HEK293 (cell line): Measurements from ENCODE around the gene CCNYL1.

Source experiments
- CTCF ChIA-PET: fragments of 350-600 bp; formaldehyde crosslinking; extraction: SDS; loops from one replicate; lab custom pipeline; 2021; ENCODE audit warnings: antibody characterized with exemption; lab: Yijun Ruan, JAX
- POLR2A ChIA-PET: fragments of 300-600 bp; formaldehyde crosslinking; extraction: SDS; loops from one replicate; lab custom pipeline; 2020; ENCODE audit warnings: antibody characterized with exemption, inconsistent platforms; lab: Yijun Ruan, JAX
- H3K27ac ChIP-seq: fragments of 200-500 bp; sonication (Bioruptor generic); 2 replicates; pipeline ENCODE4 v1.5.1; 2014; ENCODE audit warnings: low read depth, low read length, control low read depth, inconsistent platforms; ENCODE audit errors: extremely low read depth
- H3K36me3 ChIP-seq, 2 experiments: fragments of 200-500 bp in 1 of 2; sonication (Bioruptor generic) in 1 of 2; 1 replicate in 1 of 2; 2 replicates in 1 of 2; pipeline ENCODE4 v1.5.1; 2014 to 2017; ENCODE audit warnings: inconsistent platforms in 2 of 2, low read length in 2 of 2; ENCODE audit not compliant: control insufficient read depth in 2 of 2, insufficient read depth in 1 of 2
- H3K4me1 ChIP-seq: fragments of 200-500 bp; sonication (Bioruptor generic); 2 replicates; pipeline ENCODE4 v1.5.1; 2014; ENCODE audit warnings: mild to moderate bottlenecking, low read length, inconsistent platforms; ENCODE audit not compliant: control insufficient read depth, insufficient read depth
- H3K4me3 ChIP-seq: 2 replicates; pipeline ENCODE4 v1.5.1; 2011; ENCODE audit warnings: low read depth, mild to moderate bottlenecking, control low read depth, low read length, moderate library complexity
- H3K9me3 ChIP-seq: fragments of 200-500 bp; sonication (Bioruptor generic); 2 replicates; pipeline ENCODE4 v1.5.1; 2014; ENCODE audit warnings: low read depth, low read length, inconsistent platforms; ENCODE audit not compliant: control insufficient read depth, insufficient read depth
- FEZF1 ChIP-seq: fragments of 450-650 bp; formaldehyde crosslinking; IDR thresholded peaks from 2 replicates; pipeline ENCODE4 v1.5.1; 2016; ENCODE audit warnings: missing biosample characterization, missing genetic modification characterization
- GLIS1 ChIP-seq: fragments of 450-650 bp; formaldehyde crosslinking; IDR thresholded peaks from 2 replicates; pipeline ENCODE4 v1.5.1; 2016; ENCODE audit warnings: missing biosample characterization, missing genetic modification characterization
- HOXC10 ChIP-seq: sonication (generic); formaldehyde crosslinking; IDR thresholded peaks from 2 replicates; pipeline ENCODE4 v1.8.1; 2023; ENCODE audit warnings: mild to moderate bottlenecking, missing genetic modification reagents
- KLF16 ChIP-seq: fragments of 450-650 bp; formaldehyde crosslinking; IDR thresholded peaks from 2 replicates; pipeline ENCODE4 v1.5.1; 2017; ENCODE audit warnings: missing biosample characterization, missing genetic modification characterization
- SP2 ChIP-seq: fragments of 450-650 bp; formaldehyde crosslinking; IDR thresholded peaks from 2 replicates; pipeline ENCODE4 v1.5.1; 2016; ENCODE audit warnings: missing biosample characterization, missing genetic modification characterization
- WT1 ChIP-seq: fragments of 450-650 bp; formaldehyde crosslinking; IDR thresholded peaks from 2 replicates; pipeline ENCODE4 v1.5.1; 2016; ENCODE audit warnings: missing biosample characterization, missing genetic modification characterization
- ZBTB20 ChIP-seq: fragments of 450-650 bp; formaldehyde crosslinking; IDR thresholded peaks from 2 replicates; pipeline ENCODE4 v1.5.1; 2016; ENCODE audit warnings: missing biosample characterization, missing genetic modification characterization
- ZBTB26 ChIP-seq: fragments of 450-650 bp; formaldehyde crosslinking; optimal IDR thresholded peaks from 2 replicates; pipeline ENCODE3; 2016; ENCODE audit warnings: missing biosample characterization, mild to moderate bottlenecking, missing genetic modification characterization
- ZNF10 ChIP-seq: fragments of 450-650 bp; formaldehyde crosslinking; IDR thresholded peaks from 2 replicates; pipeline ENCODE4 v1.5.1; 2017; ENCODE audit warnings: missing biosample characterization, missing genetic modification characterization
- ZNF132 ChIP-seq: fragments of 450-650 bp; formaldehyde crosslinking; IDR thresholded peaks from 2 replicates; pipeline ENCODE4 v1.5.1; 2017; ENCODE audit warnings: missing biosample characterization, missing genetic modification characterization, borderline replicate concordance
- ZNF140 ChIP-seq: fragments of 450-650 bp; formaldehyde crosslinking; IDR thresholded peaks from 2 replicates; pipeline ENCODE4 v1.5.1; 2016; ENCODE audit warnings: missing biosample characterization, missing genetic modification characterization
- ZNF157 ChIP-seq: fragments of 450-650 bp; formaldehyde crosslinking; IDR thresholded peaks from 2 replicates; pipeline ENCODE4 v1.5.1; 2016; ENCODE audit warnings: missing biosample characterization, missing genetic modification characterization
- ZNF18 ChIP-seq: fragments of 450-650 bp; formaldehyde crosslinking; IDR thresholded peaks from 2 replicates; pipeline ENCODE4 v1.5.1; 2016; ENCODE audit warnings: missing biosample characterization, missing genetic modification characterization
- ZNF324 ChIP-seq: fragments of 450-650 bp; formaldehyde crosslinking; IDR thresholded peaks from 2 replicates; pipeline ENCODE4 v1.5.1; 2016; ENCODE audit warnings: missing biosample characterization, missing genetic modification characterization
- ZNF510 ChIP-seq: fragments of 450-650 bp; formaldehyde crosslinking; IDR thresholded peaks from 2 replicates; pipeline ENCODE4 v1.5.1; 2018; ENCODE audit warnings: mild to moderate bottlenecking, missing genetic modification characterization, missing biosample characterization; ENCODE audit not compliant: insufficient replicate concordance
- ZNF521 ChIP-seq: fragments of 450-650 bp; formaldehyde crosslinking; IDR thresholded peaks from 2 replicates; pipeline ENCODE4 v1.5.1; 2017; ENCODE audit warnings: missing biosample characterization, mild to moderate bottlenecking, missing genetic modification characterization
- ZNF558 ChIP-seq: fragments of 450-650 bp; formaldehyde crosslinking; IDR thresholded peaks from 2 replicates; pipeline ENCODE4 v1.5.1; 2016; ENCODE audit warnings: missing biosample characterization, missing genetic modification characterization
- ZNF654 ChIP-seq: fragments of 450-650 bp; formaldehyde crosslinking; IDR thresholded peaks from 2 replicates; pipeline ENCODE4 v1.5.1; 2016; ENCODE audit warnings: low read depth, missing biosample characterization, missing genetic modification characterization
- ZNF76 ChIP-seq: fragments of 450-650 bp; formaldehyde crosslinking; IDR thresholded peaks from 2 replicates; pipeline ENCODE4; 2016; ENCODE audit warnings: low read depth, missing biosample characterization, missing genetic modification characterization, borderline replicate concordance
- ZSCAN30 ChIP-seq: fragments of 450-650 bp; IDR thresholded peaks from 2 replicates; pipeline ENCODE4 v1.5.1; 2018; ENCODE audit warnings: missing biosample characterization, mild to moderate bottlenecking, missing genetic modification characterization, moderate library complexity
- ZXDB ChIP-seq: fragments of 450-650 bp; formaldehyde crosslinking; IDR thresholded peaks from 2 replicates; pipeline ENCODE4 v1.5.1; 2016; ENCODE audit warnings: missing biosample characterization, missing genetic modification characterization
- TF ChIP-seq, protein P1 (sequence below): fragments of 450-650 bp; formaldehyde crosslinking; IDR thresholded peaks from 2 replicates; pipeline ENCODE4 v1.5.1; 2016; ENCODE audit warnings: missing biosample characterization, missing genetic modification characterization
- TF ChIP-seq, protein P2 (sequence below): fragments of 450-650 bp; formaldehyde crosslinking; IDR thresholded peaks from 2 replicates; pipeline ENCODE4 v1.5.1; 2016; ENCODE audit warnings: missing biosample characterization, missing genetic modification characterization
- TF ChIP-seq, protein P3 (sequence below): fragments of 450-650 bp; formaldehyde crosslinking; IDR thresholded peaks from 2 replicates; pipeline ENCODE4 v1.5.1; 2016; ENCODE audit warnings: missing biosample characterization, missing genetic modification characterization
- TF ChIP-seq, protein P4 (sequence below): fragments of 450-650 bp; formaldehyde crosslinking; IDR thresholded peaks from 2 replicates; pipeline ENCODE4 v1.5.1; 2016; ENCODE audit warnings: missing biosample characterization, missing genetic modification characterization

The CCNYL1 gene

DNA sequence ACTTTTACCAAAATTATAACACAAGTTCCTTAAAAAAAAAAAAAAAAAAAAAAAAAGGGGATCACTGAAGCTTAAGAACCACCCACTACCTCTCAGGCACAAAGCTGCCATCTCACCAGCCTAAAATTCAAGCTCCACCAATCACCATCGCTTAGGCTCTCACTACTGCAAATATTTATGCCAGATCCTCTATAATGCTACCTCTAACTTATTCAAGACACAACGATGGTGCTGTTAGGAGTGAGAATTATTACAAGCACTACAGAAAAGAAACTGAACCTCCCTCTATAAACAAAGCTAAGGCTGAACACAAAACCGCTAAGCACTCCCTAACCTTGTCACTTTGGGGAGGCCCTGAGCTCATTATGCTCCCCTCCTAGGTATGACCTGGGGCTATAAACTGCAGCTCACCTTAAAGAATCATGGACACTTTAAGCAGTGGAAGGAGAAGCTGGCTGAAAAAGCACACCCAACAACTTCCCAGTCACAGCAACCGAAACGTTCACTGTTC lies 54.7 kb downstream of the CCNYL1 start:
- peak; percentile 82 for TF ChIP-seq FEZF1 (tag by site-specific recombination)
- peak; percentile 40; the same call in 1 of the 2 replicates for TF ChIP-seq GLIS1 (tag by site-specific recombination)
- TF ChIP-seq, protein P1, sequence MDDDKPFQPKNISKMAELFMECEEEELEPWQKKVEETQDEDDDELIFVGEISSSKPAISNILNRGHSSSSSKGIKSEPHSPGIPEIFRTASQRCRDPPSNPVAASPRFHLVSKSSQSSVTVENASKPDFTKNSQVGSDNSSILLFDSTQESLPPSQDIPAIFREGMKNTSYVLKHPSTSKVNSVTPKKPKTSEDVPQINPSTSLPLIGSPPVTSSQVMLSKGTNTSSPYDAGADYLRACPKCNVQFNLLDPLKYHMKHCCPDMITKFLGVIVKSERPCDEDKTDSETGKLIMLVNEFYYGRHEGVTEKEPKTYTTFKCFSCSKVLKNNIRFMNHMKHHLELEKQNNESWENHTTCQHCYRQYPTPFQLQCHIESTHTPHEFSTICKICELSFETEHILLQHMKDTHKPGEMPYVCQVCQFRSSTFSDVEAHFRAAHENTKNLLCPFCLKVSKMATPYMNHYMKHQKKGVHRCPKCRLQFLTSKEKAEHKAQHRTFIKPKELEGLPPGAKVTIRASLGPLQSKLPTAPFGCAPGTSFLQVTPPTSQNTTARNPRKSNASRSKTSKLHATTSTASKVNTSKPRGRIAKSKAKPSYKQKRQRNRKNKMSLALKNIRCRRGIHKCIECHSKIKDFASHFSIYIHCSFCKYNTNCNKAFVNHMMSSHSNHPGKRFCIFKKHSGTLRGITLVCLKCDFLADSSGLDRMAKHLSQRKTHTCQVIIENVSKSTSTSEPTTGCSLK (tag by site-specific recombination) = no peak
- no peak for TF ChIP-seq ZNF76
- no peak for TF ChIP-seq ZNF654
- TF ChIP-seq ZBTB26 (tag by site-specific recombination) = no peak
- TF ChIP-seq ZSCAN30 (tag by site-specific recombination) = no peak
- no peak for TF ChIP-seq ZNF324
- TF ChIP-seq ZXDB (tag by site-specific recombination) = no peak
- TF ChIP-seq, protein P2, sequence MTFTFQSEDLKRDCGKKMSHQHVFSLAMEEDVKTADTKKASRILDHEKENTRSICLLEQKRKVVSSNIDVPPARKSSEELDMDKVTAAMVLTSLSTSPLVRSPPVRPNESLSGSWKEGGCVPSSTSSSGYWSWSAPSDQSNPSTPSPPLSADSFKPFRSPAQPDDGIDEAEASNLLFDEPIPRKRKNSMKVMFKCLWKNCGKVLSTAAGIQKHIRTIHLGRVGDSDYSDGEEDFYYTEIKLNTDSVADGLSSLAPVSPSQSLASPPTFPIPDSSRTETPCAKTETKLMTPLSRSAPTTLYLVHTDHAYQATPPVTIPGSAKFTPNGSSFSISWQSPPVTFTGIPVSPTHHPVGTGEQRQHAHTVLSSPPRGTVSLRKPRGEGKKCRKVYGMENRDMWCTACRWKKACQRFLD (tag by site-specific recombination) = no peak
- no peak for TF ChIP-seq ZNF132
- no peak for TF ChIP-seq ZNF18 (tag by site-specific recombination)
- TF ChIP-seq, protein P3, sequence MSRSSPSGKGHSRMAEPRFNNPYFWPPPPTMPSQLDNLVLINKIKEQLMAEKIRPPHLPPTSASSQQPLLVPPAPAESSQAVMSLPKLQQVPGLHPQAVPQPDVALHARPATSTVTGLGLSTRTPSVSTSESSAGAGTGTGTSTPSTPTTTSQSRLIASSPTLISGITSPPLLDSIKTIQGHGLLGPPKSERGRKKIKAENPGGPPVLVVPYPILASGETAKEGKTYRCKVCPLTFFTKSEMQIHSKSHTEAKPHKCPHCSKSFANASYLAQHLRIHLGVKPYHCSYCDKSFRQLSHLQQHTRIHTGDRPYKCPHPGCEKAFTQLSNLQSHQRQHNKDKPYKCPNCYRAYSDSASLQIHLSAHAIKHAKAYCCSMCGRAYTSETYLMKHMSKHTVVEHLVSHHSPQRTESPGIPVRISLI (tag by site-specific recombination) = 0 out of 2 replicates have a peak, but pooled peaks have one; percentile 28
- no peak for TF ChIP-seq ZNF140 (tag by site-specific recombination)
- TF ChIP-seq ZNF558 (tag by site-specific recombination) = no peak
- no peak for TF ChIP-seq ZNF157
- peak; percentile 94 for TF ChIP-seq WT1 (tag by site-specific recombination)
- TF ChIP-seq SP2 = peak; percentile 30; the same call in 1 of the 2 replicates
- TF ChIP-seq KLF16 (tag by site-specific recombination) = no peak
- peak; percentile 67 for TF ChIP-seq ZNF10 (tag by site-specific recombination)
- no peak for TF ChIP-seq ZNF510 (tag by site-specific recombination)
- TF ChIP-seq, protein P4, sequence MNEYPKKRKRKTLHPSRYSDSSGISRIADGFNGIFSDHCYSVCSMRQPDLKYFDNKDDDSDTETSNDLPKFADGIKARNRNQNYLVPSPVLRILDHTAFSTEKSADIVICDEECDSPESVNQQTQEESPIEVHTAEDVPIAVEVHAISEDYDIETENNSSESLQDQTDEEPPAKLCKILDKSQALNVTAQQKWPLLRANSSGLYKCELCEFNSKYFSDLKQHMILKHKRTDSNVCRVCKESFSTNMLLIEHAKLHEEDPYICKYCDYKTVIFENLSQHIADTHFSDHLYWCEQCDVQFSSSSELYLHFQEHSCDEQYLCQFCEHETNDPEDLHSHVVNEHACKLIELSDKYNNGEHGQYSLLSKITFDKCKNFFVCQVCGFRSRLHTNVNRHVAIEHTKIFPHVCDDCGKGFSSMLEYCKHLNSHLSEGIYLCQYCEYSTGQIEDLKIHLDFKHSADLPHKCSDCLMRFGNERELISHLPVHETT (tag by site-specific recombination) = no peak
- TF ChIP-seq ZNF521 (tag by site-specific recombination) = no peak
- no peak for TF ChIP-seq ZBTB20 (tag by site-specific recombination)
- no peak for TF ChIP-seq HOXC10 (CRISPR knock-in tag)
- POLR2A ChIA-PET = interaction anchor here (0.6 to 1.0 kb wide), 5 partner anchors 10 to 435 kb away, joined by 3 to 5 read pairs (median 4); no protein-coding TSS in a partner anchor
- Histone ChIP-seq H3K9me3 (no peaks in the 10 kb centered on the region), H3K36me3 (peaks cover 0 to 36% of the 10 kb centered on the region in 2 experiments; a peak in 1 of 3 replicates), H3K27ac (peak overlapping the region; percentile 47), H3K4me1 (peaks cover 24% of the 10 kb centered on the region), H3K4me3 (no peak overlapping the region)
- CTCF ChIA-PET = interaction anchor here (0.5 to 1.8 kb wide), 5 partner anchors 20 to 274 kb away, joined by 3 to 8 read pairs (median 4); no protein-coding TSS in a partner anchor
